GM23248 (cell line): ENCODE data around the gene LMF1.

Experiments used
- EZH2 ChIP-seq: fragments of 200-600 bp; sonication (generic); IDR thresholded peaks from 2 replicates; pipeline ENCODE4 v1.6.1; 2018; ENCODE audit warnings: antibody characterized with exemption, mild to moderate bottlenecking; ENCODE audit not compliant: insufficient read depth, poor library complexity, severe bottlenecking
- EZH2phosphoT487 ChIP-seq: fragments of 200-600 bp; sonication (generic); IDR thresholded peaks from 2 replicates; pipeline ENCODE4 v1.6.1; 2018; ENCODE audit warnings: antibody characterized with exemption, moderate library complexity, mild to moderate bottlenecking, low read depth; ENCODE audit not compliant: insufficient read depth

GRCh38 chr16:1012722-1013592, 42.2 kb upstream of the LMF1 start:
- TF ChIP-seq EZH2 (no peak), EZH2phosphoT487 (no peak)
